ENCODE data around the gene NRXN3. TPM values are rescaled to one million over a fixed set of nuclear protein-coding genes. Genes with fewer than 3 reads are reported as not detected.
A peak's percentile ranks its signal among the peaks of the same experiment; 100 is the strongest.

The NRXN3 gene
- total RNA-seq, 2 donors from 2014 or later, result 1.3 to 2.3 TPM

DNA sequence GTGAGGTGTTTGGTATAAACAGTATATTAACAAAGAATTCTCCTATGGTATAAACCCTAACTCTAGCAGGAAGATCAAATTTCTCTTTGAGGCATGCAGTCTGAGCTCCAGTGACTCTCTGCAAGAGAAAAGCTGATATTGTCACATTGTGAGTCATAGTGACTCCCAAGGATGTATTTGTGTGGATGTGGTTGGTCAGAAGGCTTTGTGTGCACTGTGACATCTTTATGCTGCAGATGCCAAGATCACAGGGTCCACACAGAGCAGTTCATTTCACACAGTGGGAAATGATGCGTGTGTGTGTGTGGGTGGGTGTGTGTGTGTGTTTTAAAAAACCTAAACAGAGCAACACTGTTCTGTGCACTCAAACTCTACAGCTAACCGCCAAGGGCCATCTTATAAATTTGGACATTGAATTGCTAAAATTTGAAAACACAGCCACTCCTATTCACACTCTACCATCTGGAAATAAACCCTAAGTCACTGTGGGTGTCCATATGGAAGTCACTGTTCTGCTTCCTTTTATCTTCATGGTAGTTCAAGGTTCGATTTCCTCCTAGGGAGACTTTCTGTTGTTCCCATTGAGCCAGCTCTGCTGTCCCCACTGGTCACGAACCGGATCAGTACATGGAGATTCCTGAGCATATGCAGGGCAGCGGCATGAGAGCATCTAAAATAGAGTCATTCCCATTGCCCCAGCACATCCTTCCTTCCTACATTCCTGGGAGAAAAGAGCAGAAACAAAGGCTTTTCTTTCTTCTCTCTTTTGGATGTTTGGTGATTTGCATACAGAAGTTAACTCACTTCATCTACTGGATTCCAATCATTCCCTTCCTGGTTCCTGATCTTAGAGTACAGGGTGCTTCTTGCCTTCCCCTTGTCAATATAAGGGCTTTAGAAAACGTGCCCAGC, 1313.6 kb downstream of the NRXN3 start:
- H3K9me3 ChIP-seq, result no peaks in the 10 kb centered on the region
- no peaks in the 10 kb centered on the region for H3K4me1 ChIP-seq
- no peaks in the 10 kb centered on the region for H3K36me3 ChIP-seq (replicated peaks in 1 of 2; ENCODE audit: insufficient read depth in 1 of 2, low read depth in 2 of 2)
- TF ChIP-seq, protein P1, sequence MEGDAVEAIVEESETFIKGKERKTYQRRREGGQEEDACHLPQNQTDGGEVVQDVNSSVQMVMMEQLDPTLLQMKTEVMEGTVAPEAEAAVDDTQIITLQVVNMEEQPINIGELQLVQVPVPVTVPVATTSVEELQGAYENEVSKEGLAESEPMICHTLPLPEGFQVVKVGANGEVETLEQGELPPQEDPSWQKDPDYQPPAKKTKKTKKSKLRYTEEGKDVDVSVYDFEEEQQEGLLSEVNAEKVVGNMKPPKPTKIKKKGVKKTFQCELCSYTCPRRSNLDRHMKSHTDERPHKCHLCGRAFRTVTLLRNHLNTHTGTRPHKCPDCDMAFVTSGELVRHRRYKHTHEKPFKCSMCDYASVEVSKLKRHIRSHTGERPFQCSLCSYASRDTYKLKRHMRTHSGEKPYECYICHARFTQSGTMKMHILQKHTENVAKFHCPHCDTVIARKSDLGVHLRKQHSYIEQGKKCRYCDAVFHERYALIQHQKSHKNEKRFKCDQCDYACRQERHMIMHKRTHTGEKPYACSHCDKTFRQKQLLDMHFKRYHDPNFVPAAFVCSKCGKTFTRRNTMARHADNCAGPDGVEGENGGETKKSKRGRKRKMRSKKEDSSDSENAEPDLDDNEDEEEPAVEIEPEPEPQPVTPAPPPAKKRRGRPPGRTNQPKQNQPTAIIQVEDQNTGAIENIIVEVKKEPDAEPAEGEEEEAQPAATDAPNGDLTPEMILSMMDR (IDR thresholded peaks at IDR 0.05), result no peak
- no peak for TF ChIP-seq POLR2A (IDR thresholded peaks at IDR 0.05)
- intact Hi-C loops (cut with DNase I), result no loop called here
- no peak overlapping the region for H3K27ac ChIP-seq
- DNase-seq (no peak), ATAC-seq (no peak)
- H3K27me3 ChIP-seq, result no peaks in the 10 kb centered on the region
- no peak overlapping the region for H3K4me3 ChIP-seq
- 84 to 87% methylated on average over 7 of the region's 7 CpGs for WGBS, 2 donors

DNA sequence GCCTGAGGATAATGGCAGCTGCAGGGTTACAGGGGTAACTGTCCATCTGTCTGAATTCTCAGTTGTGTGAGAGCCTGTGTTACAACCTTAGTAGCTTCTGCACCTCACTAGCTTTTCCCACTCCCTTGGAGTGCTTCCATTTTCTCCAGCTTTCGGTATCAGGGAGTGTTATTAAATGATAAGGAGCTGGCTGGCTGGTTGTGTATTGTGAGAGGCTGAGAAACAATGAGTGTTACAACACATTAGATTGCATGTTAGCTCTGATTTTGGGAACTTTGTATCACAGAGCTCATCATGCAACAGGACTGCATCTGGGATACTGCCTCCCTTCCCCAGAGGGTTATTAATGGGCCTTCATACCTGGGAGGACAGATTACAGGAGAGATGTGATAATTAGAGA, 1317.5 kb downstream of the NRXN3 start:
- TF ChIP-seq, protein P1 (IDR thresholded peaks at IDR 0.05), result no peak
- no peak for TF ChIP-seq POLR2A (IDR thresholded peaks at IDR 0.05)
- intact Hi-C loops (cut with DNase I), result no loop called here
- DNase-seq (peak in 2 of 4 donors; percentile 8 to 13), ATAC-seq (no peak)
- no peaks in the 10 kb centered on the region for H3K4me1 ChIP-seq
- WGBS, 2 donors, result 4 to 9% methylated on average over 1 of the region's 1 CpG
- no peaks in the 10 kb centered on the region for H3K36me3 ChIP-seq (replicated peaks in 1 of 2; ENCODE audit: insufficient read depth in 1 of 2, low read depth in 2 of 2)
- H3K9me3 ChIP-seq, result no peaks in the 10 kb centered on the region
- H3K4me3 ChIP-seq, result no peak overlapping the region
- H3K27ac ChIP-seq, result no peak overlapping the region
- H3K27me3 ChIP-seq, result no peaks in the 10 kb centered on the region

DNA sequence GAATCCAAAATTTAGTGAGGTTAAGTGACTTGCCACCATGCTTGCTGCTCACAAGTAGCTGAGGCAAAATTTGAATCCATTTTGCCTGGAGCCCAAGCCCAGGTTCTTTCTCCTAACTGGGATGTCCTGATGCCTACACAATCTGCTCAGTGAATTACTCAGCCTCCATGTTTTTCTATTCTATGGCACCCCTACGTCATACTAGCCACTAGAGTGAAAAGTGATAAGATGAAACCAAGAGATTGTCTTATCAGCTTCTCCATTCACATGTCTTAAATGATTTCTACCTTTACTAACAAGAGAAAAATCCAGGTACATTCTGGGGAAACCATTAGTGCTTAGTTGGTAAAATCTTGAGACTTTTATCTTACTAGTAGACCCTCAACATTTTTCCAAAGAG, 1321.0 kb downstream of the NRXN3 start:
- ATAC-seq (no peak), DNase-seq (no peak)
- Histone ChIP-seq H3K27me3 (no peaks in the 10 kb centered on the region), H3K36me3 (replicated peaks in 1 of 2; ENCODE audit: insufficient read depth in 1 of 2, low read depth in 2 of 2) (no peaks in the 10 kb centered on the region), H3K9me3 (no peaks in the 10 kb centered on the region), H3K4me3 (no peak overlapping the region), H3K4me1 (no peaks in the 10 kb centered on the region), H3K27ac (no peak overlapping the region)
- intact Hi-C loops (cut with DNase I), result no loop called here
- TF ChIP-seq POLR2A (IDR thresholded peaks at IDR 0.05), result no peak
- 58 to 72% methylated on average over 1 of the region's 1 CpG for WGBS, 2 donors

DNA sequence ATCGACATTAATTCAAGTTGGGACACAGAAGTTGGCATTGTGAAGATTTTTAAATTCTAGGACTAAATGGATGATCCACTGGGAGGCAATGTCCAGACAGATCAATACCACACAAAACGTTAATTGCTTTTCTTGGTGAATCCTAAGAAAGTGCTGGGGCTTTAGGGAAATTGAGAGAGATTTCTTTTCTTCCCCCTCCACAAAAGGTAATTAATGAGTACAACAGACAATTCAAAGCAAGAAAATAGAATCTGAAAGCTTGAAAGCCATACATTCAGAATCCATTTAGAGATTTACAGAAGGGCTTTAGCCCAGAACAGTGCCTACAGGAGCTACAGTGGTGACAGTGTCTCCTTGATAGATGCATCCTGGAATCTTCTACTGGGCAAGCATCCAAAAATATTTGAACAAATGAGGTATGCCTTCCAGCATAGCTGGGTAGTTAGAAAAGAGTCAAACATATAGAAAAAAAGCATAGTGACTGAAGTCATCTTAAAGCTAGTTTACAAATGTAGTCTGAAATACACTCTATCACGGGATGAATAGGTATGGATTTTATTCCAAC, 1323.0 kb downstream of the NRXN3 start:
- Histone ChIP-seq H3K9me3 (no peaks in the 10 kb centered on the region), H3K36me3 (replicated peaks in 1 of 2; ENCODE audit: insufficient read depth in 1 of 2, low read depth in 2 of 2) (no peaks in the 10 kb centered on the region), H3K27me3 (no peaks in the 10 kb centered on the region), H3K27ac (no peak overlapping the region), H3K4me1 (no peaks in the 10 kb centered on the region), H3K4me3 (no peak overlapping the region)
- WGBS, 2 donors, result 76 to 84% methylated on average over 3 of the region's 3 CpGs
- intact Hi-C loops (cut with DNase I), result no loop called here
- TF ChIP-seq, protein P1 (IDR thresholded peaks at IDR 0.05), result no peak
- no peak for TF ChIP-seq POLR2A (IDR thresholded peaks at IDR 0.05)
- DNase-seq, result no peak
- ATAC-seq, result no peak

DNA sequence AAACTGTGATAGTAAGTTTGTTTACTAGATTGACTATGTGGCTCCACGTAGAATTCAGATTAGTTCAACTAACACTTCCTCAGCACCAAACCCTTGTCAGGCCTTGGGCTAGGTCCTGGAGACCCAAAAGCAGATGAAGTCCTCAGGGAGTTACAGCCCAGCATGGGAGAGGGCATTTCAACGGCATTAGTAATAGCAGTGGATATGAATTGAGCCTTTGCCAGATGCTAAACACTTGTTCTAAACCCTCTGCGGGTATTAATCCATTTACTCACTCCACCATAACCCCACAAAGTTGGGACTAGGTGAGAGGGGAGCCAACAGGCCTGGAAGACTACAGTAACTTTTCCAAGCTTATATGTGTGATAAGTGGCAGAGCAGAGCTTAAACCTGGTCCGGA, 1326.5 kb downstream of the NRXN3 start:
- no peaks in the 10 kb centered on the region for H3K4me1 ChIP-seq
- 85 to 87% methylated on average over 4 of the region's 4 CpGs for WGBS, 2 donors
- ATAC-seq (no peak), DNase-seq (no peak)
- no peaks in the 10 kb centered on the region for H3K36me3 ChIP-seq (replicated peaks in 1 of 2; ENCODE audit: insufficient read depth in 1 of 2, low read depth in 2 of 2)
- no peak overlapping the region for H3K27ac ChIP-seq
- no peak overlapping the region for H3K4me3 ChIP-seq
- no peak for TF ChIP-seq POLR2A (IDR thresholded peaks at IDR 0.05)
- TF ChIP-seq, protein P1 (IDR thresholded peaks at IDR 0.05), result no peak
- no peaks in the 10 kb centered on the region for H3K27me3 ChIP-seq
- no peaks in the 10 kb centered on the region for H3K9me3 ChIP-seq
- intact Hi-C loops (cut with DNase I), result no loop called here

All from body of pancreas (tissue), 4 donors.